HG03558 (cell line): ENCODE measurements around the gene ATP11B.

ENCODE experiments used
- ATAC-seq: cut with Tn5 transposase; IDR thresholded peaks from one replicate; pipeline ENCODE4 v1.9.1; 2021; ENCODE audit warnings: moderate number of reproducible peaks; ENCODE audit not compliant: unreplicated experiment; ENCODE audit errors: extremely low read depth

The ATP11B gene

DNA sequence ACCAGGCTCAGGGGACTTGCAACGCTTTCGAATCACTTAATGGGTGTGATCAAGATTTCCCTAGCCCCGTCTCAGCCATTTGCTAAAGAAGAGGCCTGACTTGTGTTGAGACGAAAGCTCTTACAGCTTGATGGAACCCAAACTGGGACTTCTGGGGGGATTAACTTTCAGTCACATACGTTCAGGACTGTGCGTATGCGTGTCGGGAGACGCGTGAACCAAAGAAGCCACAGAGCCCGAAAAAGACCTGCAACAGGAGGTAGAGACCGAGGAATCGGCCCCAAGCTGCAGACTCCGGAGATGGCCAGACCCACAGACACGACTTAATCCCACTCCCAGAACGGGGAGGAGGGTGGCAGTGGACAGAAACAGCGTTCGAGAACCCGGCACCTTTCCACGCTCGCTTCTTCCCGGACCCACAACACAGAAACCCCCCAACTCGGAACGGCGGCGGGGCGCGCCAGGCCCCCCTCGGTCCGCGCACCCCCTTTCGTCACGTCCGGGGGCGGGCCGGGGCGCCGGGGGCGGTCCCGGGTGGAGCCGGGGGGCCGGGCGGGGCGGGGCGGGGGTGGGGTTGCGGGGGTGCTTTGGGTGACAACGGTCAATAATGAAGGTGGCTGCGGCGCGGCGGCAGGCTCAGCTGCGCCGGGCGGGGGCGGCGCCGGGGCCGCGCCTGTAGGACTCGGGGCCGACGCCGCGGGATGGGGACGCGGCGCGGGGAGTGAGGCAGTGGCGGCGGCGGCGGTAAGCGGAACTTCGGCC is at the start of gene ATP11B:
Gene ATP11B (plus strand): TSS at position 604 of the 762 bp plus-strand sequence. CDS start 256 bp downstream, outside the sequence.
- ATAC-seq = peak; percentile 32

GRCh38 chr3:182746959-182747358 is 46.3 kb upstream of the ATP11B start:
- no peak for ATAC-seq

DNA sequence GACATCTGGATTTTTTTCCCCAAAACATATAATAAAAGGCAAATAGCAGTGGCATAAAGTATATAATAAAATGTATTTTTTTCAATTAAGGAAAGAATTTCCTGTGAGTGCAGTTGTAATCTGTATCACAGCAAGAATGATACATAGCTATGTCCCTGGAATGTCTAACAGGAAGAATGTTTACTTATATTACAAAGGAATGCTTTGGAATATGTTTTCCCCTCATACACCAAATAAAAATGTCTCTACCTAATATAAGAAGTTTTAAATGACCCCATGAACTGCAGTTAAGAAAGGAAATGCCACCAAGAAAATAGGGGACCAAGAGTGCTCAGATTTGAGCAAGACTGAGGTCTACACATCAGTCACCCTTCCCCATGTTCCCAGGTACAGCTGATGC is 38.0 kb upstream of the ATP11B start:
- ATAC-seq = no peak

- no peak for ATAC-seq
Measured at GRCh38 chr3:182755712-182756111, 37.6 kb upstream of the ATP11B start.

- ATAC-seq = no peak
Measured at GRCh38 chr3:182760576-182761164, 32.6 kb upstream of the ATP11B start.

- no peak for ATAC-seq
Measured at GRCh38 chr3:182763896-182764295, 29.4 kb upstream of the ATP11B start.

DNA sequence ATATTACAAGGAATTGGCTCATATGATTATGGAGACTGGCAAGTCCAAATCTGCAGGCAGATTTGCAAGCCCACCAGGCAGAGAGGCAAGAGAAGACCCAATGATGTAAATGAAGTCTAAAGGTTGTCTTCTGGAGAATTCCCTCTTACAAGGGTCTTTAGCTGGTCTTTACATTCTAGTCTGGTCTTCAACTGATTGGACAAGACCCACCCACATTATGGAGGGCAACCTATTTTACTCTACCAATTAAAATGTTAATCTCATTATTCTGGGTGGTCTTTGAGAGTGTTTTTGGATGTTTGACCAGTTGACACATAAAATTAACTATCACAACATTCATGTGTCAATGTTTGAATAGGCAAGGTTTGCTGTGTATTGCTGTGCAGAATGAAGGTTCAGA is 28.0 kb upstream of the ATP11B start:
- ATAC-seq = no peak

DNA sequence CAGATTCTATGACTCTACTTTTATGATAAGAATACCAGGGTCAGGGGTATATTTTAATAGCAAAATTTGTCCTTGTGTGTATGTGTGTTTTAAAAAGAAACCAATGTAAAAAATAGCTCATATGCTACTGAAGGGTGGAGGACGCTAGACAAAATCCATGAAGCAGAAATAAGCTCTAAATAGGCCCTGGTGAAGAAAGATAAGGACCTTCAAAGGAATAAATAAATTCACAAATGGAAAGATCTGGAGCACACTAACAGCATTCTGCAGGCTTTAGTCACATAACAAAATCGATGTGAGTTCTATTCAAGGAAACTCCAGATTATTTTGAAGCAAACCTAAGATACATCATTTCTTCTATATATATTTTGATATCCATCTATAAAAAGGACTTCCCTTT is 27.2 kb upstream of the ATP11B start:
- ATAC-seq = no peak

DNA sequence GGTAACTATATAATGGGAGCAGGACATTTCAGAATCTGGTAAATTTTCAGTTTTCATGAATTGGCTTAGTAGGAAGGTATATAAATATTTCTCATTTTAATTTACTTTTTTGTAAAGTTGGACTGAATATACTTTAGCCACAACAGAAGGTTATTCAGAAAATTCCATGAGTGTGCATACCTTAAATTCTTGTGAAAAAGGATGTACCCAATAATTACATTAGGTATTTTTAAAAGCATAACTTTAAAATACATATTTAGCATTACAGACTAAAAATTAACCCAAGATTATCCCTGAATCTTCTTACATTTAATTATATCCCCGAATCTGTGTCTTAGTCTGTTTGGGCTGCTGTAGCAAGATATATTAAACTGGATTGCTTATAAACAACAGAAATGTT is 24.9 kb upstream of the ATP11B start:
- ATAC-seq = no peak

- no peak for ATAC-seq
Measured at GRCh38 chr3:182769673-182770072, 23.6 kb upstream of the ATP11B start.

DNA sequence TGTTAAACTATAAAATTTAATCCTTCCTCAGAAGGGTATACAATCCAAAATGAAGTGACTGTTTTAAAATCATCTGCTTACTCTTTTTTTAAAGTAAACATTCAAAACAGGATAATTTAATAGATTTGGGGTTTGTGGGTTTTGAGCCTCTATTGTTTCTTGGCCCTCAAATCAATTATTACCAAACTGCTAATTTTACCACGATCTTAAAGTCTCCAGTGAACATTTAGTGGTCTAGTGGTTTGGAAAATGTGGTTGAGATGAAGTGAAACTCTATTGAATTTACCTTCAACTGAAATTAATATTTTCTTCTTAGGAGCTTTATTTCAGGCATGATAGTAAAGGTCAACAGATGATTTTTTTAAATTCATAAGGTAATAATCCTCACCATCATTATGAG is 11.2 kb upstream of the ATP11B start:
- ATAC-seq = peak; percentile 56

DNA sequence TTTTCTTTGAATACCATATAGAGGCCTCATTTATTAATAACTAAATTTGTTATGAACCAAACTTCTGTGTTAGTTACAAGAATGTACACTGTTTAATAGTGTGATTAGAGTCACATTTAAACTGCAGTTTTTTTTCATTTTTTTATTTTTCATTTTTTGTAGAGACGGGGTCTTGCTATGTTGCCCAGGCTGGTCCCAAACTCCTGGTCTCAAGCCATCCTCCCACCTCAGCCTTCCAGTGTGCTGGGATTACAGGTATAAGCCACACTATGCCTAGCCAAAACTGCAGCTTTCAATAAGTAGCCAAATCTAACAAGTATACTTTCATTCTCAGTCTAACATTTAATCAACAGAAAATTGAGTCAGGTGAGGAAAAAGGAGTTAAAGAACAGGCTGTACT is 10.2 kb upstream of the ATP11B start:
- no peak for ATAC-seq

GRCh38 chr3:182784542-182784941 is 8.8 kb upstream of the ATP11B start:
- ATAC-seq = no peak

GRCh38 chr3:182785142-182785541 is 8.2 kb upstream of the ATP11B start:
- ATAC-seq = no peak

GRCh38 chr3:182785756-182786155 is 7.5 kb upstream of the ATP11B start:
- ATAC-seq = no peak

GRCh38 chr3:182786564-182787196 is 6.6 kb upstream of the ATP11B start:
- no peak for ATAC-seq

DNA sequence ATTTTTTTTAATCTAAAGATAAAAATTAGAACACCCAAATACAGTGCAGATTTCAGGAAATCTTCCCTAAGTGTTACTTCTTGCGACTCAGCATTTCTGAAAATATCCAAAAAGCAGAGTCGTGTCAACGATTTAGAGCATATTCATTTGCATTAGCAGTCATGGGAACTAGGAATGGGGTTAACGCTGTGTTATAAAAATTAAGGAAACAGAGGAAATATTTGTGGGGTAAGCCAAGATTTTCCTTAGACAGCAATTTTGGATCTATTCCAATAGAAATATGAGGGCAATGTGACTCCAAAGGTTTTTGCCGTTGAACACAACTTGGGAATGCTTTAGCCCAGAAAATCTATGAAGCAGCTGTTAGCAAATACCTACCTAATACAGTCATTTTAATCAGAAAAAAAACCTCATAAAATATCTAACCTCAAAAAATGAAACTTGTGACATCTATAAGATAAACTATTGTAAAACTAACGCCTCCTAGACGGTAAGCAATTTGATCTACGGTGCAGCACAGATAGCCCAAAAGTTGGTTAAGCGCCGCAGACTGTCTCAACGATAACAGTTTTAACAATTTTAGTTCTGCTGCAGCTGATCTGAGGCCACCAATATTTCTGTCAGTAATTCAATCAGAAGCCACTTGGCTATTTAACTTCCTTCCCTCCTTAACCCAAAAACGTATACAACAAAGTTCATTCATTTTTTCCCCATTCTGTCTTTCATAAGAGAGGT is 5.8 kb upstream of the ATP11B start:
- ATAC-seq = no peak

DNA sequence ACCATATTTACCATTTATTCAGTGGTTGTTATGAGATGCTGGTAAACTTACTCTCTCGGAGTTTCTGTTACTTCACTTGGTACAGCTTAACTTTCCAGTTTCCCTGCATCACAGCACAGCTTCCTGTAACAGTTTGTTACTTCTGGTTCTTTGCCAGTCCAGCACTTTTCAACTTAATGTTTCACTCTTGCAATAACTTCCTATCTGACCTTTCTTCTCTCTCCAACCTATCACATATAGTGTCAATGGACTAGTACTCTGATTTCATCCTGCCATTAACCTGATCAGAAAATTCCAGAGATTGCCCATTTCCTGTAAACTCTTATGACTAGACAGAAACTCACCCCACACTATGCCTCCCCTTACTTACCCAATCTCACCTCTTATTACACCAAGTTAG is 3.9 kb upstream of the ATP11B start:
- ATAC-seq = no peak

DNA sequence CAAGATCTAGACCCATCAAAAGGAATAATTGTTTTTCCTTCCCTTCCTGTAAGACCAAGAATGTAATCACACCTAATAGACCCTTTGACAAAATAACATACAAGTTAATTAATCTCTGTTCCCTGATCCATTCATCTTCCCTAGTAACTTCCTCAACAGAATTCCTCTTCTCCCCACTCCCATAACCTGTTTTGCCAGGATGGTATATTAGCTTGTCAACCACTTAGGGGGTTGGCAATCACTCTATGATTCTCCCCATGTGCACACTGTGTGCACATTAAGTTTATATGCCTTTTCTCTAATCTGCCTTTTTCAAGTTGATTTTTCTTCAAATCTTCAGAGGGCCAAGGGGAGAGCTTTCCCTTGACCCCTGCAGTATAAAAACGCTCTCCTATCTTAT is 2.7 kb upstream of the ATP11B start:
- ATAC-seq = no peak

GRCh38 chr3:182793663-182794454 is 555 bp downstream of the ATP11B start:
- ATAC-seq = peak; percentile 12
